ENCODE data around the gene UCK2. TPM values are rescaled to one million over a fixed set of nuclear protein-coding genes. Genes with fewer than 3 reads are reported as not detected.

Gene UCK2
- total RNA-seq, 1 experiment from 2014 or later = 88.4 TPM

DNA sequence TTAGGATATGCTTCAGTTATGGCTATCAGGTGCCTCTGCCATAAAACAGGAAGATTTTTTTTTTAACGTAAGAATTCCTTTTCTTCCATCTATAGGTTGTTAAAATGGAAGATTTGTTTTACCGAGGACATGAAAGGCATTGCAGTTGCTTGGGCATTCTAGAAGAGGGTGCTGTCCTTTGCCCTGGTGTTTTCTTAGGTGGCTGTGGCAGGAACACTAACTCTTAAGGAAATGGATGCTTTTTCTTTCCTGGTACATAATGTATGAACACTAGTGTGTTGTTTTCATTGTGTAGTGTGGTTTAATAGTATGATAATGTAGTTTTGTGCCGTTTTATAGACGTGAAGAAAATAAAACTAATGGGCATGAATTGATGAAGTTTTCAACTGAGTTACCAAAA, 47.2 kb downstream of the UCK2 start:
- RAD21 ChIA-PET (ENCODE audit: low non-redundant PET in 1 of 2, low total read pairs in 2 of 2, uncharacterized antibody in 2 of 2, unreplicated experiment in 2 of 2) = no interaction called here
- Histone ChIP-seq H4K20me1 (ENCODE audit: insufficient read depth) (peaks cover 18% of the 10 kb centered on the region; the same call in 1 of the 2 replicates), H3K79me2 (ENCODE audit: insufficient read depth, low read length) (peaks cover 100% of the 10 kb centered on the region), H3K9me3 (ENCODE audit: control insufficient read depth in 1 of 2, insufficient read depth in 1 of 2, low read depth in 1 of 2, low read length in 2 of 2) (peaks cover 0 to 7% of the 10 kb centered on the region in 2 experiments; a peak in 1 of 4 replicates), H3K27me3 (ENCODE audit: insufficient read depth, low read length) (no peaks in the 10 kb centered on the region), H3K36me3 (ENCODE audit: control insufficient read depth in 1 of 2, insufficient read depth in 2 of 2, low read length in 2 of 2) (peaks cover 0 to 6% of the 10 kb centered on the region in 2 experiments; a peak in 1 of 4 replicates), H3K9me2 (ENCODE audit: insufficient read depth) (no peaks in the 10 kb centered on the region), H3K4me3 (replicated peaks in 1 of 2; ENCODE audit: low read depth in 1 of 2, low read length in 2 of 2) (no peak overlapping the region), H3K4me2 (ENCODE audit: low read length) (no peak overlapping the region), H3K9ac (ENCODE audit: low read length) (no peak overlapping the region), H3K4me1 (ENCODE audit: control insufficient read depth in 1 of 2, insufficient read depth in 2 of 2, low read length in 2 of 2) (peaks cover 11 to 15% of the 10 kb centered on the region in 2 experiments), H2AFZ (ENCODE audit: low read depth, low read length, poor library complexity, severe bottlenecking) (no peak overlapping the region), H3K27ac (ENCODE audit: low read depth, low read length) (no peak overlapping the region)
- intact Hi-C loops (cut with micrococcal nuclease) = no loop called here
- no peak for TF ChIP-seq SIN3A (IDR thresholded peaks at IDR 0.05; ENCODE audit: low read depth)
- TF ChIP-seq YY1 (IDR thresholded peaks at IDR 0.05; ENCODE audit: extremely low read depth, insufficient replicate concordance, low read depth, low read length) = no peak
- TF ChIP-seq FOSL1 (IDR thresholded peaks at IDR 0.05; ENCODE audit: low read depth) = no peak
- no peak for TF ChIP-seq SRF (IDR thresholded peaks at IDR 0.05; ENCODE audit: low read depth)
- no peak for TF ChIP-seq TCF7L2 (IDR thresholded peaks at IDR 0.05; ENCODE audit: borderline replicate concordance, extremely low read depth, insufficient read depth, insufficient read length)
- no peak for TF ChIP-seq CBX3 (IDR thresholded peaks at IDR 0.05; ENCODE audit: low read depth)
- TF ChIP-seq, protein P1, sequence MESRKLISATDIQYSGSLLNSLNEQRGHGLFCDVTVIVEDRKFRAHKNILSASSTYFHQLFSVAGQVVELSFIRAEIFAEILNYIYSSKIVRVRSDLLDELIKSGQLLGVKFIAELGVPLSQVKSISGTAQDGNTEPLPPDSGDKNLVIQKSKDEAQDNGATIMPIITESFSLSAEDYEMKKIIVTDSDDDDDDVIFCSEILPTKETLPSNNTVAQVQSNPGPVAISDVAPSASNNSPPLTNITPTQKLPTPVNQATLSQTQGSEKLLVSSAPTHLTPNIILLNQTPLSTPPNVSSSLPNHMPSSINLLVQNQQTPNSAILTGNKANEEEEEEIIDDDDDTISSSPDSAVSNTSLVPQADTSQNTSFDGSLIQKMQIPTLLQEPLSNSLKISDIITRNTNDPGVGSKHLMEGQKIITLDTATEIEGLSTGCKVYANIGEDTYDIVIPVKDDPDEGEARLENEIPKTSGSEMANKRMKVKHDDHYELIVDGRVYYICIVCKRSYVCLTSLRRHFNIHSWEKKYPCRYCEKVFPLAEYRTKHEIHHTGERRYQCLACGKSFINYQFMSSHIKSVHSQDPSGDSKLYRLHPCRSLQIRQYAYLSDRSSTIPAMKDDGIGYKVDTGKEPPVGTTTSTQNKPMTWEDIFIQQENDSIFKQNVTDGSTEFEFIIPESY (IDR thresholded peaks at IDR 0.05; ENCODE audit: extremely low read depth, insufficient replicate concordance, low read length) = no peak
- TF ChIP-seq RAD21 (IDR thresholded peaks at IDR 0.05; ENCODE audit: low read depth) = no peak
- no peak for TF ChIP-seq SP1 (IDR thresholded peaks at IDR 0.05; ENCODE audit: low read depth)
- TF ChIP-seq ATF3 (IDR thresholded peaks at IDR 0.05) = no peak
- CTCF ChIA-PET = no interaction called here
- DNase-seq (ENCODE audit: low read depth, low spot score) = no peak
- no peak for ATAC-seq
- no TSS peak for BruUV-seq (replicated peaks)
- POLR2A ChIA-PET = no interaction called here

All from HCT116 (cell line).